GM23338 (cell line): Measurements from ENCODE around the gene LCN6. TPM values are rescaled to one million over a fixed set of nuclear protein-coding genes. Genes with fewer than 3 reads are reported as not detected.

Experiments used
- ATAC-seq: fragments of 200-7000 bp; cut with Tn5 transposase; 3 replicates; pipeline ENCODE4 v1.9.1; 2020
- DNase-seq: peaks from one replicate; pipeline ENCODE4 v3.0.0-alpha.2; 2015; ENCODE audit warnings: low spot score
- H2AFZ ChIP-seq: fragments of 200-600 bp; sonication (generic); 2 replicates; pipeline ENCODE4 v1.8.0; 2016; ENCODE audit warnings: antibody characterized with exemption, mild to moderate bottlenecking, moderate library complexity
- H3F3A ChIP-seq: fragments of 200-600 bp; sonication (generic); replicated peaks from 2 replicates; pipeline ENCODE4 v1.8.0; 2017; ENCODE audit warnings: antibody characterized with exemption, mixed run types, low read depth
- H3K27ac ChIP-seq: fragments of 200-600 bp; sonication (generic); 2 replicates; pipeline ENCODE4 v1.6.1; 2016; ENCODE audit warnings: low read depth
- H3K27me3 ChIP-seq: fragments of 200-600 bp; sonication (generic); 2 replicates; pipeline ENCODE4 v1.8.0; 2016; ENCODE audit warnings: mild to moderate bottlenecking, mixed run types, moderate library complexity; ENCODE audit not compliant: insufficient read depth
- H3K36me3 ChIP-seq: fragments of 200-600 bp; sonication (generic); 2 replicates; pipeline ENCODE4 v1.8.0; 2016; ENCODE audit warnings: mild to moderate bottlenecking; ENCODE audit not compliant: insufficient read depth
- H3K4me1 ChIP-seq: fragments of 200-600 bp; sonication (generic); 2 replicates; pipeline ENCODE4 v1.8.0; 2016; ENCODE audit warnings: mild to moderate bottlenecking, moderate library complexity; ENCODE audit not compliant: insufficient read depth
- H3K4me2 ChIP-seq: fragments of 200-600 bp; sonication (generic); 2 replicates; pipeline ENCODE4 v1.7.1; 2017; ENCODE audit warnings: mixed run types
- H3K4me3 ChIP-seq: fragments of 200-600 bp; sonication (generic); 2 replicates; pipeline ENCODE4 v1.6.1; 2016; ENCODE audit warnings: mixed run types
- H3K79me2 ChIP-seq: fragments of 200-600 bp; sonication (generic); replicated peaks from 2 replicates; pipeline ENCODE4 v1.8.0; 2017; ENCODE audit warnings: mild to moderate bottlenecking; ENCODE audit not compliant: insufficient read depth
- H3K9me2 ChIP-seq: fragments of 200-600 bp; sonication (generic); 2 replicates; pipeline ENCODE4 v1.8.0; 2017; ENCODE audit not compliant: insufficient read depth
- H4K20me1 ChIP-seq: fragments of 200-600 bp; sonication (generic); replicated peaks from 2 replicates; pipeline ENCODE4 v1.8.0; 2017; ENCODE audit warnings: mild to moderate bottlenecking; ENCODE audit not compliant: insufficient read depth
- H3K27ac Mint-ChIP-seq: 2 replicates; pipeline ENCODE4 v1.8.0; 2020; ENCODE audit warnings: inconsistent platforms, mild to moderate bottlenecking, moderate library complexity, mixed read lengths
- H3K27me3 Mint-ChIP-seq: 3 replicates; pipeline ENCODE4 v1.8.0; 2022; ENCODE audit warnings: low read depth, mild to moderate bottlenecking, moderate library complexity, mixed read lengths, inconsistent platforms; ENCODE audit not compliant: insufficient read depth, poor library complexity
- H3K36me3 Mint-ChIP-seq: 3 replicates; pipeline ENCODE4 v1.8.0; 2021; ENCODE audit warnings: low read depth, mild to moderate bottlenecking, inconsistent platforms, moderate library complexity, mixed read lengths
- H3K4me1 Mint-ChIP-seq: 3 replicates; pipeline ENCODE4 v1.8.0; 2020; ENCODE audit warnings: mild to moderate bottlenecking, inconsistent platforms, mixed read lengths
- H3K4me3 Mint-ChIP-seq: 3 replicates; pipeline ENCODE4 v1.8.0; 2021; ENCODE audit warnings: moderate library complexity, mild to moderate bottlenecking, inconsistent platforms, mixed read lengths
- H3K9me3 Mint-ChIP-seq: 3 replicates; pipeline ENCODE4 v1.8.0; 2020; ENCODE audit warnings: moderate library complexity, mild to moderate bottlenecking, inconsistent platforms, mixed read lengths
- CREB1 ChIP-seq: fragments of 250-450 bp; sonication (Bioruptor Pico); IDR thresholded peaks from 2 replicates; pipeline ENCODE4 v1.5.0; 2020; ENCODE audit warnings: low read depth, mild to moderate bottlenecking, moderate library complexity
- CTCF ChIP-seq, 2 experiments: fragments of 200-600 bp in 1 of 2; sonication (generic) in 1 of 2; conservative IDR thresholded peaks; 2 replicates each; pipeline versions ENCODE4 v1.5.1 to v1.6.1; 2016 to 2017; ENCODE audit warnings: antibody characterized with exemption in 2 of 2, low read depth in 2 of 2, mild to moderate bottlenecking in 2 of 2, moderate library complexity in 1 of 2
- ETS1 ChIP-seq: IDR thresholded peaks from 2 replicates; pipeline ENCODE4 v1.6.1; 2016; ENCODE audit warnings: antibody characterized with exemption
- EZH2 ChIP-seq: fragments of 200-600 bp; sonication (generic); IDR thresholded peaks from one replicate; pipeline ENCODE4 v1.8.0; 2017; ENCODE audit warnings: antibody characterized with exemption, mild to moderate bottlenecking, low read depth; ENCODE audit not compliant: unreplicated experiment
- EZH2phosphoT487 ChIP-seq: fragments of 200-600 bp; sonication (generic); IDR thresholded peaks from one replicate; pipeline ENCODE4 v1.8.1; 2018; ENCODE audit warnings: antibody characterized with exemption; ENCODE audit not compliant: unreplicated experiment
- JUNB ChIP-seq: IDR thresholded peaks from one replicate; pipeline ENCODE4 v1.6.1; 2016; ENCODE audit warnings: antibody characterized with exemption; ENCODE audit not compliant: unreplicated experiment
- NANOG ChIP-seq: IDR thresholded peaks from 2 replicates; pipeline ENCODE4 v1.6.1; 2016; ENCODE audit warnings: antibody characterized with exemption, borderline replicate concordance
- POLR2AphosphoS5 ChIP-seq: IDR thresholded peaks from 2 replicates; pipeline ENCODE4 v1.6.1; 2016; ENCODE audit warnings: antibody characterized with exemption, low read depth
- REST ChIP-seq: IDR thresholded peaks from one replicate; pipeline ENCODE4 v1.6.1; 2018; ENCODE audit warnings: antibody characterized with exemption; ENCODE audit not compliant: unreplicated experiment
- STAT1 ChIP-seq: IDR thresholded peaks from one replicate; pipeline ENCODE4 v1.6.1; 2016; ENCODE audit warnings: antibody characterized with exemption; ENCODE audit not compliant: unreplicated experiment
- ZNF114 ChIP-seq: fragments of 250-450 bp; sonication (Bioruptor Pico); IDR thresholded peaks from 2 replicates; pipeline ENCODE4 v1.5.0; 2020; ENCODE audit warnings: mild to moderate bottlenecking, moderate library complexity
- ZNF331 ChIP-seq: fragments of 250-450 bp; sonication (Bioruptor Pico); IDR thresholded peaks from 2 replicates; pipeline ENCODE4 v1.5.0; 2020; ENCODE audit warnings: low read depth, mild to moderate bottlenecking, moderate library complexity
- ZNF462 ChIP-seq: fragments of 250-450 bp; sonication (Bioruptor Pico); IDR thresholded peaks from 2 replicates; pipeline ENCODE4 v1.5.0; 2020; ENCODE audit warnings: mild to moderate bottlenecking, moderate library complexity
- polyA plus RNA-seq: library from polyadenylated mRNA; unstranded; fragments of >200 nt; fragmentation: Nextera tagmentation; extraction: Ambion mirVana; gene quantifications from 2 replicates; pipeline ENCODE4 v1.2.1, GENCODE V29; 2016
- total RNA-seq: library from RNA; depleted of rRNA; stranded (reverse); fragments of >200 nt; shearing (Covaris generic); gene quantifications from 2 replicates; pipeline ENCODE4 v1.2.3, GENCODE V29; 2014

The LCN6 gene
- total and polyA plus RNA-seq, 2 experiments from 2014 or later = not detected

- no peaks in the 10 kb centered on the region for H3K4me1 ChIP-seq
- H3K27ac ChIP-seq = no peak overlapping the region
- H2AFZ ChIP-seq = no peak overlapping the region
- H3K9me3 Mint-ChIP-seq = no peaks in the 10 kb centered on the region; the same call in 1 of the 3 replicates
- no peaks in the 10 kb centered on the region for H3F3A ChIP-seq
- H3K4me1 Mint-ChIP-seq = no peaks in the 10 kb centered on the region; the same call in 1 of the 3 replicates
- DNase-seq (no peak), ATAC-seq (no peak)
- H3K36me3 Mint-ChIP-seq = peaks cover 4% of the 10 kb centered on the region
- no peaks in the 10 kb centered on the region for H3K9me2 ChIP-seq
- no peaks in the 10 kb centered on the region for H3K36me3 ChIP-seq
- H3K27ac Mint-ChIP-seq = no peak overlapping the region
- H3K4me3 ChIP-seq = no peak overlapping the region
- H3K27me3 Mint-ChIP-seq = peaks cover 14% of the 10 kb centered on the region
- H3K79me2 ChIP-seq = peaks cover 11% of the 10 kb centered on the region
- no peak overlapping the region for H3K4me2 ChIP-seq
- no peak overlapping the region for H3K4me3 Mint-ChIP-seq
- H4K20me1 ChIP-seq = peaks cover 1% of the 10 kb centered on the region; the same call in 1 of the 2 replicates
- H3K27me3 ChIP-seq = peaks cover 15% of the 10 kb centered on the region
- TF ChIP-seq ZNF331 = no peak
- TF ChIP-seq REST = no peak
- TF ChIP-seq ETS1 = no peak
- TF ChIP-seq CTCF (conservative IDR thresholded peaks at IDR 0.05; ENCODE audit: low read depth in 2 of 2) = no peak
- TF ChIP-seq JUNB = no peak
- TF ChIP-seq STAT1 = no peak
- no peak for TF ChIP-seq ZNF462 (CRISPR knock-in tag)
- TF ChIP-seq EZH2phosphoT487 = no peak
- TF ChIP-seq POLR2AphosphoS5 = no peak
- no peak for TF ChIP-seq EZH2
- TF ChIP-seq ZNF114 (CRISPR knock-in tag) = no peak
- no peak for TF ChIP-seq CREB1 (CRISPR knock-in tag)
- TF ChIP-seq NANOG = no peak
Measured at GRCh38 chr9:136732444-136733178, 15.7 kb downstream of the LCN6 start.
